ENCODE data around the gene CZIB. TPM values are rescaled to one million over a fixed set of nuclear protein-coding genes. Genes with fewer than 3 reads are reported as not detected.

CZIB gene
- total RNA-seq, 1 experiment from 2014 or later = 57.2 TPM

GRCh38 chr1:53172426-53173128 lies 47.9 kb downstream of the CZIB start:
- Histone ChIP-seq H3K9me3 (ENCODE audit: control insufficient read depth, insufficient read depth, low read depth, low read length) (no peaks in the 10 kb centered on the region), H3K4me3 (ENCODE audit: low read depth in 2 of 2, low read length in 2 of 2) (no peak overlapping the region), H3K36me3 (ENCODE audit: control insufficient read depth, insufficient read depth, low read length) (no peaks in the 10 kb centered on the region), H3K27ac (ENCODE audit: low read length) (no peak overlapping the region), H3K27me3 (ENCODE audit: control insufficient read depth, insufficient read depth, low read length) (no peaks in the 10 kb centered on the region), H3K4me1 (ENCODE audit: control insufficient read depth, insufficient read depth, low read length) (peaks cover 15% of the 10 kb centered on the region)
- no peak for DNase-seq (ENCODE audit: low read depth, low spot score)
- TF ChIP-seq, protein P1, sequence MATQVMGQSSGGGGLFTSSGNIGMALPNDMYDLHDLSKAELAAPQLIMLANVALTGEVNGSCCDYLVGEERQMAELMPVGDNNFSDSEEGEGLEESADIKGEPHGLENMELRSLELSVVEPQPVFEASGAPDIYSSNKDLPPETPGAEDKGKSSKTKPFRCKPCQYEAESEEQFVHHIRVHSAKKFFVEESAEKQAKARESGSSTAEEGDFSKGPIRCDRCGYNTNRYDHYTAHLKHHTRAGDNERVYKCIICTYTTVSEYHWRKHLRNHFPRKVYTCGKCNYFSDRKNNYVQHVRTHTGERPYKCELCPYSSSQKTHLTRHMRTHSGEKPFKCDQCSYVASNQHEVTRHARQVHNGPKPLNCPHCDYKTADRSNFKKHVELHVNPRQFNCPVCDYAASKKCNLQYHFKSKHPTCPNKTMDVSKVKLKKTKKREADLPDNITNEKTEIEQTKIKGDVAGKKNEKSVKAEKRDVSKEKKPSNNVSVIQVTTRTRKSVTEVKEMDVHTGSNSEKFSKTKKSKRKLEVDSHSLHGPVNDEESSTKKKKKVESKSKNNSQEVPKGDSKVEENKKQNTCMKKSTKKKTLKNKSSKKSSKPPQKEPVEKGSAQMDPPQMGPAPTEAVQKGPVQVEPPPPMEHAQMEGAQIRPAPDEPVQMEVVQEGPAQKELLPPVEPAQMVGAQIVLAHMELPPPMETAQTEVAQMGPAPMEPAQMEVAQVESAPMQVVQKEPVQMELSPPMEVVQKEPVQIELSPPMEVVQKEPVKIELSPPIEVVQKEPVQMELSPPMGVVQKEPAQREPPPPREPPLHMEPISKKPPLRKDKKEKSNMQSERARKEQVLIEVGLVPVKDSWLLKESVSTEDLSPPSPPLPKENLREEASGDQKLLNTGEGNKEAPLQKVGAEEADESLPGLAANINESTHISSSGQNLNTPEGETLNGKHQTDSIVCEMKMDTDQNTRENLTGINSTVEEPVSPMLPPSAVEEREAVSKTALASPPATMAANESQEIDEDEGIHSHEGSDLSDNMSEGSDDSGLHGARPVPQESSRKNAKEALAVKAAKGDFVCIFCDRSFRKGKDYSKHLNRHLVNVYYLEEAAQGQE (IDR thresholded peaks at IDR 0.05; ENCODE audit: insufficient read depth in 1 of 2, low read depth in 2 of 2, low read length in 1 of 2) = no peak
- no peak for TF ChIP-seq TCF7L2 (IDR thresholded peaks at IDR 0.05; ENCODE audit: low read depth, low read length)
- no peak for TF ChIP-seq SIN3A (IDR thresholded peaks at IDR 0.05; ENCODE audit: borderline replicate concordance, insufficient read depth, low read depth, low read length)
- peak; percentile 61 for TF ChIP-seq CTCF (IDR thresholded peaks at IDR 0.05)
- no peak for TF ChIP-seq POLR2AphosphoS5 (IDR thresholded peaks at IDR 0.05; ENCODE audit: low read depth, low read length)
- in situ Hi-C loops (cut with HindIII; ENCODE audit: low pct_unique_long_range_greater_than_20kb, low sequenced_read_pairs) = no loop called here
- no TSS peak for BruUV-seq (replicated peaks)
- ChIA-PET POLR2A (no interaction called here), CTCF (interaction anchor here (0.7 kb wide), 1 partner anchor 18 kb away, joined by 4 read pairs; no protein-coding TSS in a partner anchor)
- 0 out of 2 replicates have a peak, but pooled peaks have one; percentile 20 for ATAC-seq
- intact Hi-C loops (cut with micrococcal nuclease; ENCODE audit: unreplicated experiment) = loop anchor here (10.0 kb wide), 2 partner anchors 128 to 248 kb away; partner anchors contain the start of genes ECHDC2 and SCP2

DNA sequence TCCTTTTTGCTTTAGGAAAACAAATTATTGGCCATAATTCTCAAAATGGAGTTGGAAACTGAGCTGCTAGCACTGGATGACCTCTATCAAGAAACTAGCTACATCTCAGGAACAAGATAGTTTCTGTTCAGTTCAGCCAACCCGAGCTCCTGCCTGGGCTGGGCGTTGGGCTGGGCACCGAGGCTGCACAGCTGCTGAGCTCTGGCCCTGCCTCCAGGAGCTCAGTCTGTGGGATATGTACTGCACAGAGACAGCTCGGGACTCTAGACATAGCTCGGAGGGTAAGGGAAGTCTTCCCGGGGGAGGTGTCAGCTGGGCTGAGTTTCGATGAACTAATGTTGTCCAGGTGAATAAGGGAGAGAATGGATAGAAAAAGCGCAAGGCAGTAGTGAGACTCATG lies 53.5 kb downstream of the CZIB start:
- peak; percentile 65; the same call in 1 of the 2 replicates for ATAC-seq
- CTCF ChIA-PET = interaction anchor here (0.9 kb wide), 1 partner anchor 19 kb away, joined by 3 read pairs; no protein-coding TSS in a partner anchor

More for the DNA sequence above, 53.5 kb downstream of the CZIB start:
- Histone ChIP-seq H3K4me3 (ENCODE audit: low read depth in 2 of 2, low read length in 2 of 2) (no peak overlapping the region), H3K27ac (ENCODE audit: low read length) (no peak overlapping the region), H3K36me3 (ENCODE audit: control insufficient read depth, insufficient read depth, low read length) (no peaks in the 10 kb centered on the region), H3K27me3 (ENCODE audit: control insufficient read depth, insufficient read depth, low read length) (no peaks in the 10 kb centered on the region), H3K9me3 (ENCODE audit: control insufficient read depth, insufficient read depth, low read depth, low read length) (no peaks in the 10 kb centered on the region), H3K4me1 (ENCODE audit: control insufficient read depth, insufficient read depth, low read length) (0 out of 2 replicates have a peak, but pooled peaks cover 4% of the 10 kb centered on the region)
- POLR2A ChIA-PET = no interaction called here
- TF ChIP-seq TCF7L2 (IDR thresholded peaks at IDR 0.05; ENCODE audit: low read depth, low read length) = no peak
- TF ChIP-seq, protein P1 (IDR thresholded peaks at IDR 0.05; ENCODE audit: insufficient read depth in 1 of 2, low read depth in 2 of 2, low read length in 1 of 2) = no peak
- TF ChIP-seq SIN3A (IDR thresholded peaks at IDR 0.05; ENCODE audit: borderline replicate concordance, insufficient read depth, low read depth, low read length) = no peak
- TF ChIP-seq POLR2AphosphoS5 (IDR thresholded peaks at IDR 0.05; ENCODE audit: low read depth, low read length) = no peak
- TF ChIP-seq CTCF (IDR thresholded peaks at IDR 0.05) = no peak
- intact Hi-C loops (cut with micrococcal nuclease; ENCODE audit: unreplicated experiment) = no loop called here
- no TSS peak for BruUV-seq (replicated peaks)
- DNase-seq (ENCODE audit: low read depth, low spot score) = no peak
- in situ Hi-C loops (cut with HindIII; ENCODE audit: low pct_unique_long_range_greater_than_20kb, low sequenced_read_pairs) = no loop called here
